GM18502 (cell line): ENCODE results near the gene KLF13.

Experiments
- ATAC-seq: cut with Tn5 transposase; IDR thresholded peaks from one replicate; pipeline ENCODE4 v1.9.1; 2021; ENCODE audit warnings: mild to moderate bottlenecking; ENCODE audit not compliant: unreplicated experiment, poor library complexity

Gene KLF13

DNA sequence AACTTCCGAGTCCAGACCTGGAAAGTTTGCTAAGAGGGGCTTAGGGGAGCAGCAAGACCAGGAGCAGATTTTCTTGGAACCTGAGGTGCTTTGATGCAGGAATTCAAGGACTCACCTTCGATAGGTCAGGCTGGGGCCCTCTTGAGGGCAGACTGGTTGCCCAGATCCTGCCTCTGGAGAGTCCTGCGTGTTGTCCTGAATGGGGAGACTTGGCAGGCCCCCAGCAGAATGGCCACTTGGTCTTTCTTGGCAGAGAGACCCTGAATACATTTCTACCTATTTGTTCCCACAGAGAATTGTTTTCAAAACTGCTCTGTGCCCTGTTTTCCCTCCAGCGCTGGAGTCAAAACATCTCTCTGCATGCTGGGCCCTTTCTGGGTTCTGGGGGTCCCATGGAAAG, 4.2 kb downstream of the KLF13 start:
- ATAC-seq = no peak

DNA sequence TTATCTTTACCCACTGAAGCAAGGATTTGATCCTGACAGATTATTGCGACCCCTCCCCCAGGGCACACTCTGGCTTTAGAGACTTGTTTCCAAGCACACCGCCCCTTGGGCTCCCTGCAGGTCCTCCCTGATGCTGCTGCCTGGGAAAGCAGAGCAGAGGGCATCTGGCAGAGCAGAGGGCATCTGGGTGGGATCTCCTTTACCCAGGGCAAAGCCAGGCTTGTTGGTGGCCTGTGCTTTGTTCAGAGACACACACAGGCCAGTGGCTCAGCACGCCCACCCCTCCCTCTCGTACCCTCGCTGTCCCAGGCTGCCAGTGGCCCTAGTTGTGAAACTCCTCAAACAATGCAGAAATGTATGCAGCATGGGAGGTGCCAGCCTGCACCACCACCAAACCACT, 4.8 kb downstream of the KLF13 start:
- no peak for ATAC-seq

- no peak for ATAC-seq
These were observed 5.5 kb downstream of the KLF13 start for GRCh38 chr15:31332020-31332680.

DNA sequence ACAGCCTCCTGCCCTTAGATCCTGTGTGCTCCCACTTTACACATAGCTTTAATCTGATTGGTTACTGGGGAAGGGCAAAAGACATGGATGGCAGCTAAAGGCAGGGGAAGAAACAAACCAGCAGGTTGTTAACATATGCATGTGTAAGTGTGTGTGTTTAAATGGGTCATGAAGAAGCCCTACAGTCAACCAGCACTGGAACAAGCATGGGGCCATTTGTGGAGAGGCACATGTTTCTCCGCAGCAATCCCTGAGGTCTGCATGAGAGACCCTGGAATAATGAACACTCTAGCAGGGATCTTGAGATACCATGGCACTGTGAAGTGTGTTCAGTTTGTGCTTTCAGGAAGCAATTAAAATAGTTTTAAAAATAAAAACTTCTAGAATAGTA, 6.0 kb downstream of the KLF13 start:
- no peak for ATAC-seq

DNA sequence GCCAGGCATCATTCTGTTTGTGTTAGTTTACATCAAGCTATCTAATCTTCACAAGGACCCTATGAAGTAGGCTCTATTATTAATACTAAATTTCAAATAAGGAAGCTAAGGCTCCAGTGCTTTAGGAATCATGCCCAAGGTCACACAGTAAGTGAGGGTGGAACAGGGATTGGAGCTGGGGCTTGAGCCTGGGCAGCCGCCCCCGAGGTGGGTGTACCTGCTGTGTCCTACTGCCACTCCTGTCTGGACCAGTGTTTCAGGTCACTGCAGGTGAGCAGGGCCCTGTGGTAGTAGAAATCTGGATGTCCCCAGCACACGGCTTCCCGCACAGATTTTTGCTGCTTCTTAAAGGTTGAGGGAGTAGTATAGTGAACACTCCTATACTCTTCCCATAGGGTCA, 6.5 kb downstream of the KLF13 start:
- no peak for ATAC-seq

DNA sequence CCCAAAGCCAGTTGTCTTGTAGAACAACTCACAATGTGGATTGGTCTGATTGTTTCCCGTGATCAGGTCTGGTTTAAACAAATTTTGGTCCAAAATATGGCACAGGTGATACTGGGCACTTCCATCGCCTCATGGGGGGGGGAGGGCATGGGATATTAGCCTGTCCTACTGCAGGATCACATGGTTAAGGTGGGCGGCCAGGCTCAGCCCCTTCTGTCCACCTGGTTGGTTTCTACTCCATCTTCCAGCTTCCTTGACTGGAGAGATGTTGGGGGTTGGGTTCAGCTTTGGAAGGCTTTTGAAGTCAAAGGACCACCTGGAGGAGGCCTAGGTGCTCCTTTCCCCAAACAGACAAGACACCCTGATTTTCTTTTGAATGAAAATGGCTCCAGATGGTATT, 7.2 kb downstream of the KLF13 start:
- ATAC-seq = no peak

- ATAC-seq = no peak
These were observed 9.5 kb downstream of the KLF13 start for GRCh38 chr15:31335989-31336592.

- ATAC-seq = no peak
These were observed 10.1 kb downstream of the KLF13 start for GRCh38 chr15:31336593-31337295.

GRCh38 chr15:31337352-31338031, 10.9 kb downstream of the KLF13 start:
- no peak for ATAC-seq

DNA sequence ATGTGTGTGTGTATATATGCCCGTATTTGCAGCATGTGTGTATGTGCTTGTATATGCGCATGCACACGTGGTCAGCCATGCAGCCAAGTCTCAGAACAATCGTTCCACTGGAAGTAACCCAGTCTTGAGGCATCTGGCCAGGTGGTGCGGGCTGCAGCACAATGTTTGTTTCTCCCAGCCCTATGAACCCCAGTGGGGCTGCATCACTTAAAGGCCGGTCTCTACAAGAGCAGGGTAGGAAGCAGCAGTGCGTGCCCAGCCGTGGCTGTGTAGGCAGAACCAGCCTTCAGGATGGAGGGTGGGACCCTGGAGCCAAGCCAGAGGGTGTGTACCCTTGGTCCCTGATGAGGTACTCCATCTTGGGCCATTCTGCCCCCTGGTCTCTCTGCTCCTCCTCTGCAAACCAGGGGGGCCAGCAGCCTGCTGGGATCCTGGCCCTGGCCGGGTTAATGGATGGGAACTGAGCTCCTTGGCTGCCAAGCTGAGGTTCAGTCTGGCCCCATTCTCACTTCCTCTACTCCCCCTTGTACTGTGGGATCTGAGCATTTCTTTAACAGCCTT, 11.8 kb downstream of the KLF13 start:
- ATAC-seq = peak; percentile 49

DNA sequence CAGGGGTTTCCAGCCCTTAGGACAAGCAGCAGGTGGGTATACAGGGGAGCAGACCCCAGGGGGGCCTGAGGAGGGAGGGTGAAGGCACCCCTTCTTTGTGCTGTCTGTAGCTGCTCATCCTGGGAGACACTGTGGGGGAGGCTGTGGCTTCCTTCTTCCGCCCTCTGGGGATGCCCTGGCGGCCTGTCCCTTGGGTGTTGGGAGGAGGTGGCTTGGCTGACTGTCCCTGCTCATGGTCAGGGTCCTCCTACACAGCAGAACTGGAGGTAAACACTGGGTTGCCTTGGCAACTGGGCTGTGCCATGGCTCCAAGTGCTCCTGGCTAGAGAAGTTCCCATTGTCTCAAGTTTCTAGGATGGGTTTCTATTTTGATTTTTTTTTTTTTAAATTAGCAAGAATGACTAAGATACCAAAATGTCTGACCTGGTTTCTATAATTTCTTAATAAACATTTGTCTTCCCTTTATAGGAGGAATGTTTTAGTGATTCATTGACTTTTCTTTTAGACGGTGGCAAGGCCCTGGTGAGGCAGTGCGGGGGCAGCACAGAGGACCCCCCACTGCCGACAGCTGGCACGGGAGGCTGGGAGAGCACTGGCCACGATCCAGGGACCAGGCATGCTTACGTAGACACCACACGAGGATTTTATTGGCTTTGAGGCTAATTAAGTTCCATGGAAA, 12.4 kb downstream of the KLF13 start:
- ATAC-seq = peak; percentile 38

DNA sequence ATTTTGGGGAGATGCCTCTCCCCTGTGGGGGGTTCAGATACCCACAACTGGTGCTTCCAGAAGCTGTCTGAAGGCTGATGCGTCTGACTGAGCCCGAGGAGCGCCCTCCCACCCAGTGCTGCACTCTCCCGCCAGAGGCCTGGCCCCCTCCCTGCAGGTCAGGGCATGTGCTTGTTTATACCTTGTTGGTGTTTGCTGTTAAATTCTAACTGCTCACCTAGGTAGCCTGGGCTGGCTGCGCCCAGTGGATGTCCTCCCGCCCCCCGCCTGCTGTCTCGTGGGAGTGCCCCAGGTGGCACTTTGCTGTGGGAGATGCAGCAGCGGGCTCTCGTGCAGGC, 12.9 kb downstream of the KLF13 start:
- ATAC-seq = no peak

GRCh38 chr15:31340047-31340446, 13.4 kb downstream of the KLF13 start:
- ATAC-seq = no peak

GRCh38 chr15:31340592-31340991, 14.0 kb downstream of the KLF13 start:
- ATAC-seq = no peak

DNA sequence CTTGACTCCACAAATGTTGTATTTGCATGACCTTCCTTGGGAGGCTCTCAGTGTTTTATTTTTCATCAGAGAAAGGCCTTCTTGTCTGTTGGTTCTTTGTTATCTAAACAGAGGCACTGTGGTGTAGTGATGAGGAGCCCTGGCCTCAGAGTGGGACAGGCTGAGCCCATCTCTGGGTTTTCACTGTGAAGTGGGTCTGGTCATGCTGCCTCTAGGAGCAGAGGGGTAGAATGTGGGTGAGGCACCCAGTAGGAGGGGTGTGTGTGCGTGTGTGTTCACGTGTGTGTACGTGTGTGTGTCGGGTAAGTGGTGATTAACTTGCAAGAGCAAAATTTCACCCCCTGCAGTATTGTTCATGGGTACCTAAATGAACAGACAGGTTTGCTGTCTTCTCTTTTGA, 14.4 kb downstream of the KLF13 start:
- no peak for ATAC-seq

DNA sequence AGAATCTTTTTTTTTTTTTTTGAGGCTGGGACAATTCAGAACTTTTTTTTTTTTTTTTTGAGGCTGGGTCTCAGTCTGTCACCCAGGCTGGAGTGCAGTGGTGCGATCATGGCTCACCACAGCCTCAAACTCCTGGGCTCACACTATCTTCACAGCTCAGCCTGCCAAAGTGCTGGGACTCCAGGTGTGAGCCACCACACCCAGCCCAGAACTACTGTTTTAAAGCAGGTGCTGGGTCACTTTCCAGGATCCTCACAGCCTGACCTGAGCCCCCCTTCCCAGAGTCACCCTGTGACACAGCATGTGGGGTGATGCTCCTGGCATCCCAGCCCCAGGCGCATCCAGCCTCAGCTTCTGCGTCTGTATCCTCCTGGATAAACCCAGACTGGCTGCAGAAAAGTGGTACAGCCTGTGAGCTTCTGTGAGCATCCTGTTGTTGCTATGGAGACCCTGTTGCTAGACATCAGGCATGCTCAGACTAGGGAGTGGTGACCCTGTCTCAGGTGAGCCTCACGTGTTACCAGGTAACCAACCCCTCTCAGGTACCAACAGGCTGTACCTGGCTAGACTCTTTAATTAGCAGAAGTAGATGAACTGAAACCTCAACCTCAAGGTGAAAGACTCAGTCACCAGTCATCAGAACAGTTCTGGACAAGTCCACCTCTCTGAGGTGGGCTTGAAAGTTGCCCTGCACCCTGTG, 15.0 kb downstream of the KLF13 start:
- no peak for ATAC-seq

GRCh38 chr15:31342381-31342780, 15.7 kb downstream of the KLF13 start:
- no peak for ATAC-seq

DNA sequence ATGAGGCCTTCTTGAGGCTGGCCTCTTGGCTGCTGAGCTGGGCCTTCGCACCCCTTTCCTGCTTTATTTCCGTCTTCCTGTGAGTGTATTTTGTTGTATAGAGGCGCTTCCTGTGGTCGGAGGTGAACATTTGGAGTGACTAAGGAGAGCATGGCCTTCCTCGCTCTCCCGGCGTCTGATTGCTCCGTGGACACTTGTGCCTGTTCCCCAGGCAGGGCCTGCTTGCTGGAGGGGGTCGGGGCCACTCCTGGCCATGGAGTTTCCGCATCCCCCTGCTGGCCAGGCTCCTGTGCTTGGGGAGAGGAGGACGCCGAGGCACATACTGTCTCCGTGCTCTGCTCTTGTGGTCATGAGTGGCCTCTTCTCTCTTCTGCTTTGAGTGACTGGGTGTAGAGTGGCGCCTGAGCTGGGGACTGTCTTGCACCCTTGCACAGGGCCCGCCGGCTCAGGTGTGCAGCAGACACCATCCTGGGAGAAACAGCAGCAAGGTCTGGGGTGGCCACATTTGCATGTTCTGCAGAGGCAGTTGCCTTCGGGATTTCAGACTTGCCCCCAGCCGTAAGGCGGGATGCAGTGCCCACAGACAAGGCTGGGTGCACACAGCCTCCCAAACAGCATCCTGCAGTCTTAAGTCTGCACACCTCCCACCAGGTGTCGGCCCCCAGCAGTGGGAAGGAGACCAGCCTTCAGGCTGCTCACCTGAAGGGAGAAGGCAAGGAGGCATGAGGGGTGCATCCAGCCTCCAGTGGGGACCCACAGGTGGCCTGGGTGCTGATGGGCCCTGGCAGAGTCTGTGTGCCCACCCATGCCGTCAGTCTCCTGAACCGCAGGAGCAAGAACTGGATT, 16.4 kb downstream of the KLF13 start:
- no peak for ATAC-seq

DNA sequence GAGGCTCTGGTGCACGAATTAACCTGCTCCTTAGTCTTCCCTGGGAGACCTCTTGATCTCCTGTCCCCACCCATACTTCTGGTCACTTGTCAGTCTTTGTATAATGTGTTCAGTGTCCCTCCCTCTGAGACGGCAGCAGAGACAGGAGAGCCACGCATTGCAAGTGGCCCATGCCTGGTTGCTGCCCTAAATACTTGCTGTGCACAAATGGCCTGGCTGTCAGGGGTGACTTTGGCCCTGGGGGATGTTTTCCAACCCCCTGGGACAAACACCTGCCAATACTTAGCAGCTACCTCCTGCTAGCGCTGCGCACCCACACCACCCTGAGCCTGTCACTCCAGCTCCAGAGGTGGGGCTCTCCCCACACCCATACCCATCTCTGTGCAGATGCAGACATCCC, 17.2 kb downstream of the KLF13 start:
- ATAC-seq = no peak
